GM12878 (cell line): ENCODE data around the gene PI16.

ENCODE experiments used
- CTCF ChIP-seq, 3 experiments: IDR thresholded peaks in 2 of 3; conservative IDR thresholded peaks in 1 of 3; 2 replicates each; pipeline ENCODE4 v1.5.1; 2011; ENCODE audit warnings: low read depth in 3 of 3, low read length in 3 of 3, mild to moderate bottlenecking in 3 of 3, control low read depth in 2 of 3, moderate library complexity in 2 of 3, inconsistent platforms in 1 of 3, mixed read lengths in 1 of 3; ENCODE audit not compliant: control insufficient read depth in 2 of 3, insufficient read depth in 1 of 3; ENCODE audit errors: extremely low read depth in 1 of 3
- EGR1 ChIP-seq, 2 experiments: IDR thresholded peaks; 1 replicate in 1 of 2; 2 replicates in 1 of 2; pipeline ENCODE4 v1.6.1; 2011 to 2012; ENCODE audit warnings: low read depth in 2 of 2, low read length in 2 of 2, borderline replicate concordance in 1 of 2, mild to moderate bottlenecking in 1 of 2, moderate library complexity in 1 of 2
- EZH2 ChIP-seq: IDR thresholded peaks from 2 replicates; pipeline ENCODE4 v1.6.1; 2012; ENCODE audit warnings: low read depth, mild to moderate bottlenecking, control low read depth, inconsistent platforms, low read length, borderline replicate concordance; ENCODE audit not compliant: control insufficient read depth
- NR2C1 ChIP-seq: fragments of 450-650 bp; IDR thresholded peaks from 2 replicates; pipeline ENCODE4 v1.6.1; 2017; ENCODE audit warnings: antibody characterized with exemption, mild to moderate bottlenecking, moderate library complexity
- USF1 ChIP-seq: IDR thresholded peaks from 2 replicates; pipeline ENCODE4 v1.6.1; 2011; ENCODE audit warnings: borderline replicate concordance, low read depth, mild to moderate bottlenecking, moderate library complexity, mixed read lengths, low read length; ENCODE audit not compliant: insufficient read depth; ENCODE audit errors: extremely low read length
- USF2 ChIP-seq: IDR thresholded peaks from 2 replicates; pipeline ENCODE4 v1.6.1; 2011; ENCODE audit warnings: low read depth, low read length, improper control_type of control experiment, borderline replicate concordance

- no peak for TF ChIP-seq CTCF (IDR thresholded peaks at IDR 0.05 in 2 of 3, conservative IDR thresholded peaks at IDR 0.05 in 1 of 3; ENCODE audit: control insufficient read depth in 2 of 3, extremely low read depth in 1 of 3, insufficient read depth in 1 of 3, low read depth in 3 of 3, low read length in 3 of 3)
- TF ChIP-seq EGR1 (IDR thresholded peaks at IDR 0.05; ENCODE audit: borderline replicate concordance in 1 of 2, low read depth in 2 of 2, low read length in 2 of 2): no peak
- TF ChIP-seq NR2C1: no peak
- TF ChIP-seq USF2: no peak
- TF ChIP-seq USF1: no peak
- TF ChIP-seq EZH2: no peak
These were observed 47.8 kb upstream of the PI16 start for GRCh38 chr6:36906539-36907325.
